Kidney capillary endothelial cell (primary cell): ENCODE data around the gene FSTL4.
A peak's percentile ranks its signal among the peaks of the same experiment; 100 is the strongest.

Experiments
- DNase-seq: peaks from one replicate; pipeline ENCODE4 v3.0.0-alpha.2; 2018; ENCODE audit warnings: low spot score

FSTL4 gene

DNA sequence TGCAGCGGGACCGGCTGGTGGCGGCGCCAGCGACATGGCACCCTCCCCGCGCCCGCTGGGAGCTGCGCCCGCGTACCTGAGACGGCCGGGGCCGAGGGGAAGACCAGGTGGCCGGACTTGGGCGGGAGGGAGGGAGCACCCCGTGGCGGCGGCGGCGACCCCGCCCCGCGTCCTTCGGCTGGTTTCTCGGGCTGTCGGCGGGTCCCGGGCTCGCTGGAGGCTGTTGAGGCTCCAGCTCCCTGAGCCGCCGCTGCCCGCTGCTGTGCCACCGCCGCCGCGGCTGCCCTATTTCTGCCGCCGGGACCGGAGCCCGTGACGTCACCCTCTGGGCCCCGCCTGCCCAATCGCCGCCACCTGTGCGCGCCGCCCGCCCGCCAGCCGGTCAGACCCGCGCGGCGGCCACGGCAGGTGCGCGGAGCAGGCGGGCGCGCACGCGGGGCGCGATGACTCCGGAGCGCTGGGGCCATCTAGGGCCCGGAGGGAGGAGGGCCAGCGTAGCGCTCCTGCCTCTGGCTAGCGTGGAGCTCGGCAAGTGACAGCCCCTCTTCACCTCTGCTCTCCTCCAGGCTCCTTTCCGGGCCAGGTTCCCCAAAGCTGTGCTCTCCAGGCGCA, at the start of gene FSTL4:
Gene FSTL4 (minus strand): TSS at position 293 of the 612 bp plus-strand sequence.
- no peak for DNase-seq

- no peak for DNase-seq
These were observed 49.0 kb upstream of the FSTL4 start for GRCh38 chr5:133661389-133661788.

GRCh38 chr5:133658327-133658726, 46.0 kb upstream of the FSTL4 start:
- DNase-seq = no peak

DNA sequence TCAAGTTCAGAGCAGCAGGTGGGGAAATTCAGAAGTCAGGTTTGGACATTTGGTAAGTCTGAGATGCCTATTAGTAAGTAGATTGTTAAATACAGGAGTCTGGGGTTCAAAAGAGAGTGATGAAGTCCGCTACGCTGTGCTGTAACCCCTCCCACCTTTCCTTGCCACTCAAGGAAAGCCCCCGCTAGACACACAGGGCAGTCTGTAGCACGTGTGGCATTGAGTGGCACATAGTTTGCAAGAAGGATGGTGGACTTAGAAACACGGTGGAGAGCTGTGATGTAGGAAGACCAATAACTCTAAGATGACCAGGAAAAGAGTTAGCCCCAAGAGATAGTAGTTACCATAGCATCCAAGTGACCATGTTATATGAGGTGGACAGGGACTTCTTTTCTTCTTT, 44.7 kb upstream of the FSTL4 start:
- DNase-seq = no peak

- no peak for DNase-seq
These were observed 43.6 kb upstream of the FSTL4 start for GRCh38 chr5:133655966-133656365.

GRCh38 chr5:133653760-133654049, 41.4 kb upstream of the FSTL4 start:
- no peak for DNase-seq

DNA sequence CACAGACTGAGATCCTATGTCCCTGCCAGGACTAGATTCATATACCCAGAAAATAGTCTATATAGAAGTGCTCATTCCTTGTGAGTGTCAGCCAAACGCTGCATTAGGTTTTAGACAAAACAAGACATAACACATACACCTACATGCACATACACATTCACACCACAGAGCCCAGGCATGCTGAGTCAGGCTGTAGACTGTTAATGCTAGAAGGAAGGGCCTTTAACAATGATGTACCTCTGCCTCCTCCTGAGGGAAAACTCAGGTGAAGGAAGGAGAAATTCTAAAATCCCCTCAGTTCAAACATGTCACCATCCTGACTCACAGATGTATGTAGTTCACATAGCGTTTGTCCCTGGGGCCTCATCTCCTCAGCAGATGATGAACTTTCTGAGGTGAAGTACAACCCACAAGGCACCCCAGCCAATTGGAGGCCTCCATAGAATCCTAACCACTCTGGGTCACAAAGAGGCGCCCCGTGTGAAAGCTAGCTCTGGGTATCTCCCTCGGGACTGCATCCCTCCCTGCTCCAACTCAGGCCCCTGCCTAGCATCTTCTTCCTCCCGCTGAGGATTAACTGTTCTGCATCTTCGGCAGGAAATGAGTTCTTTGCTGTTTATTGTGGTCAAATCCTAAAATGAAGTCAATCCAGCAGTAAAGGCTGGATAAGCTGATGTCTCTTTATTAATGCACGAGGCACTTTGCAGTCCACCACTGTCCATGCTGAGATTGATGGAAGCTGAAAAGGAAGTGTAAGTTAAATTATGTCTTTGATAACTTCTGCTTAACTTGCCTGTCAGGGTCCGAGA, 40.8 kb upstream of the FSTL4 start:
- no peak for DNase-seq

- no peak for DNase-seq
These were observed 31.9 kb upstream of the FSTL4 start for GRCh38 chr5:133644000-133644865.

DNA sequence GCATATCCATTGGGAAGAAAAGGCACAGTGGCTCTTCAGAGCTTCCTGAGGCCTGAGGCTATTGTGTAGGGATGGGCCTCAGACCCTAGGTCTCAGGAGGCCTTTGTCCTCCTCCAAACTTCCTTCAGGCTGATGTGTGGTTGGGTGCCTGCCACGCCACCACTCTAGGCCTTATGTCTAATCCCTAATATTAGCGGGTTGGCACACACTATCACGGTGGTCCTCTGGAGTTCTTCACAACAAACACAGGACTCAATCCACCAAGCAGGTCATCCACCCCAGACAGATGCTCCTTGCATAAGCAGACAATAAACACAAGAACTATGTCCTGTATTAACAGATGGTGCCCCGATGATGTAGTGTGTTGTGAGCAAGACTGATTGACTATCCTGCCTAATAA, 31.0 kb upstream of the FSTL4 start:
- no peak for DNase-seq

DNA sequence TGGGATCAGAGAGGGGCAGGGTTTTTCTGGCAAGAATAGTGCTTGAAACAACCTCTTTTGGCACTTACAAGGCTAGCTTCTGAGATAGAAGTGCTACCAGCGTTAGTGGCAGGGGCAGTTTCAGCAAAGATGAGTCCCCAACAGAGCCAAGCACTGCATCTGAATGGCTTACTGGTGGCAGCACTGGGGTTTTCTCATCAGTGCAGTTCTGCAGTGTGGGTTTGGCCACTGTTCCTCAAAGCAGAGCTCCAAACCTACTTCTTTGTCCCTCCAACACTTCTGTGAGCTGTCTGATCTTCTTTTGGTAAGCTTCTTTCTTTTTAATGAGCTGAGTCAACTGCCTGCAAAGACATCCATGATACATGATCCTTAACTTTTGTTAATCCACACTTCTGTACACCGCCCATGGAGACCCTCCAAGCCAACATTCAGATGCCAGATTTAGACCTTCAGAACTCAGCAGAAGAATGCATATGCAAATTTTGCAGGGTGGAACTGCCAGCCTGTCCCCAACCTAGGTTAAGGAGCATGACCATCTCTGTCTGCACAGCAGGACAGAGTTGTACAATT, 29.9 kb upstream of the FSTL4 start:
- DNase-seq = no peak

DNA sequence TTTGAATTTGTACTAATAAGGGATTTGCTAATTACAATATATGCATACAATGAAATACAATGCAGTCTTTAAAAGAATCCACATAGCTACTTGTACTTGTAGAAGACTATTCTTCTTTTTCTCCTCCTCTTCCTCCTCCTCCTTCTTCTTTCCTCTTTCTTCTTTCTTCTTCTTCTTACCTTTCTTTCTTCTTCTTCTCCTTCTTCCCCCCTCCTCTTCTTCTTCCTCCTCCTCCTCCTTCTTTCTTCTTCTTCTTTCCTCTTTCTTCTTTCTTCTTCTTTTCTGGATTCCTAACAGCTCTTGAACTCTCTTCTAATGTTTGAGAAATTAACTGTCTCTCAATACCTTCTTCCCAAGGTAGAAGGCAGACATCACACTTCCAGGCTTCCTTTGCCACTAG, 29.3 kb upstream of the FSTL4 start:
- DNase-seq = no peak

- DNase-seq = no peak
These were observed 27.6 kb upstream of the FSTL4 start for GRCh38 chr5:133639850-133640528.

- no peak for DNase-seq
These were observed 26.1 kb upstream of the FSTL4 start for GRCh38 chr5:133638436-133638835.

DNA sequence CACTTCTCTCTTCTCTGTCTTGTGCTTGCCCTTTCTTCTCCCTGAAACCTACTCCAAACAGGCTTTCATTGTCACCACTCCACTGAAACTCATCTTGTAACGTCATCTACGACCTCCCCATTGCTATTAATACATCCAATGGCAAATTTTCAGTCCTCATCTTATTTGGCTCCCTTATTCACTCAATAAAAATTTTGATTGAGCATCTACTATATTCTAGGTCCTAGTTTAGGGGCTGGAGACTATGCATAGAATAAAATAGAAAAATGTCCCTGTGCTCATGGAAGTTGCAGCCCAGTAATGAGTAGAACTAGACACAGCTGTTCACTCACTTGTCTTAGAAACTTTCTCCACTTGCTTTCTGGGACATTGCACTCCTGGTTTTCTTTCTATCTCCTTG, 24.9 kb upstream of the FSTL4 start:
- DNase-seq = no peak

DNA sequence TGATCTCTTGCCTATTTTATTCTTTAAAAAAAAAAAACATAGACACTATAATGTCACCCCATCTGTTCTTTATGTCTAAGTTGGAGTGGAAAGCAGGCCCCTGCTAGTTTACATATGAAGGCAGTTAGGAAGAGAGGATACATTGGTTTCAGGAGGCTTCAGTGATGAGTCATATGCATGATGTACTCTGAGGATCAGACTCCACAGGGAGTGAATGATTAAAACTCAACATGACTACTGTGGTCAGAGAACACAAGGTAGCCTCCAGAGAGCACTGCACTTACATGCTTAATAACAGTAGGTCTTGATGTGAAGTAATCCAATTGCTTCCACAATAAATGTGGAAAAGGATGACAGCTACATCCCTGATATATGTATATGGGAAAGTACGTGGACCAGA, 22.7 kb upstream of the FSTL4 start:
- DNase-seq = peak; percentile 11

GRCh38 chr5:133627180-133627579, 14.8 kb upstream of the FSTL4 start:
- DNase-seq = no peak

- DNase-seq = no peak
These were observed 12.0 kb upstream of the FSTL4 start for GRCh38 chr5:133624316-133624715.

- DNase-seq = no peak
These were observed 5.8 kb upstream of the FSTL4 start for GRCh38 chr5:133618141-133618540.

DNA sequence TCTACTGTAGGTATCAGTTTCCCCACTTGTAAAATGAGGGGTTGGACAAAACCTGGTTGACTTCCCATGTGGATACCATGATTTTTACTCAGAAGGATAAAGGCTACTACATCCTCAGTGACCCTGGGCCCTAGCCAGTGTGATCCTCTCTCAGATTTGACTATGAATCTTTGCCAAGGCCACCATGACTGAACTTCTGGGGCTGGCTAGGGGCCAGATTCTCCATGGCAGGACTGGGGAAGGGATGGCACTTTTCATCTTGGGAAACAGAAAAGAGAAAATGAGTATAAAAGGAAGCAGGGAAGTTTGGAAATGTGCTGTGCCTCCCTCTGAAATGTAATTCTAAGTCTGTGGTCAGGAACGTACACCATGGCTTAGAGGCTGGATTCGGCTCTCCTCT, 1.4 kb upstream of the FSTL4 start:
- no peak for DNase-seq

DNA sequence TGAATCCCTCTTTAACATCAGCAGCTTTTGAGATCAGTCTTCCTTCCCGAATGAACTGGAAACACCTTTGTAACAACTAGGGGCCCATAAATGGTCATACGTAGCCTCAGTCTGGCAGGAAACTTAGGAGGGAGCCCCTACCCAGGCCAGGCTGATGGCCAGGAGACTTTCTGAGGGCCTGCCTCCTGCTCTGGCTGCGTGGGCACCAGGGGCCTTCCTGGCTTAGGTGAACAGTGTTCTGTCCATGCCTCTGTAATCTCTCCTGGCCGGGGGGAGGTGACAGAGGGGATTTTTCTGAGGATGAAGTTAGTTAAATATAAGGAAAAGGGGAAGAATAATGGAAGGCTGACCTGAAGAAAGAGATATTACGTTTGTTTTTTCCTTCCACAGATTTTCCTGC, 843 bp upstream of the FSTL4 start:
- DNase-seq = no peak

DNA sequence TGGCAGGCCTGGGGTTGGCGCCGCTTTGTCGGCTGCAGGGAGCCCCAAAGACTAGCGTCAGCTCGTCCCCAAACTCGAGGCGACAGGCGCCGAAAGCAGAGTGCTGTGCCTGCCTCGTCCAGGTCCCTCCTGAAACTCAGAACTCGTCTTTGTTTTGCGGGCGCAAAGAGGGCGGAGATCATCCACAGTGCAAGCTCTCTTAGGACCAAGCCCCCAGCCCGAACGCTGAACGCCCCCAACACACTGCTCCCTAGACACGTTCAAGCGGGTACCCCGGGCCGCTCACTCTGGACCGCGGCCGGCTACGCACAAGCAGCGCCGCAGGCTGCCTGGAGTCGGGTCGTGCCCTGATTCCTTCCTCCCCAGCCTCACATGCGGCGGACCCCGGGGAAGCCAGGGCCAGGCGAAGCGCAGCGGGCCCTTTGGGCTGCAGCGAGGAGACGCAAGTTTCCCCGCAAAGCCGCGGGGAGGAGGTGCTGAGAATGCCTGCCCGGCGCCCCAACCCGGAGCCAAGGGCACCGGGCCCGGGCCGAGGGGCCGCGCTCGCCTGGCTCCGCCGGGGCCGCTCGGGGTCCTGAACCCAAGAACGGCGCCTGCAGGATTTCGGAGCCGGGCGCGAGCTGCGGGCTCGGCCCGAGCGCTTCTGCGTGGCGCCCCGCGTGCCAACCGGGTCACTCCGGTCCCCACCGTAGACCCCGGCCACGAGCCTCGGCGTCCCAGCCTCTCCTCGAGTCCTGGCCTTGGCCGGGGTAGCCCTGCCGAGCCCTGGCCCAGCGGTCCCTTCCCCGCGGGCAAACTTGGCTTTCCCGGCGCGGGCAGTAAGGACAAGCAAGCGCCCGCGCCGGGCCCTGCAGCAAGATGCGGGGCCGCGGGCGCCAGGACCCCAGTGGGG, 738 bp downstream of the FSTL4 start:
- DNase-seq = no peak
